Spleen (tissue), 11 donors: ENCODE results near the gene PLK3. TPM values are rescaled to one million over a fixed set of nuclear protein-coding genes. Genes with fewer than 3 reads are reported as not detected.
"Not testable (repeated sequence)": the region's sequence is repeated elsewhere in the genome, so short reads cannot be mapped to it uniquely, and the experiment has no call there.

Experiments
- DNase-seq: peaks from one replicate; pipeline ENCODE4 v3.0.0-alpha.2; 2020
- H3K27ac ChIP-seq, 8 donors: fragments of 200-600 bp; sonication (generic) in 7 of 8; 1 replicate in 4 of 8; 2 replicates in 4 of 8; pipeline versions ENCODE4 v1.5.0 to v1.8.0; 2016 to 2021; ENCODE audit warnings: inconsistent platforms in 4 of 8, mild to moderate bottlenecking in 4 of 8, moderate library complexity in 1 of 8
- H3K27me3 ChIP-seq, 7 donors: fragments of 200-600 bp; sonication (generic) in 6 of 7; replicated peaks in 1 of 7; 1 replicate in 4 of 7; 2 replicates in 3 of 7; pipeline versions ENCODE4 v1.5.0 to v1.8.0; 2016 to 2021; ENCODE audit warnings: inconsistent platforms in 3 of 7, mild to moderate bottlenecking in 1 of 7
- H3K36me3 ChIP-seq, 6 donors: fragments of 200-600 bp; sonication (generic) in 5 of 6; 1 replicate in 4 of 6; 2 replicates in 2 of 6; pipeline versions ENCODE4 v1.5.0 to v1.8.0; 2016 to 2021; ENCODE audit warnings: inconsistent platforms in 2 of 6
- H3K4me1 ChIP-seq, 6 donors: fragments of 200-600 bp; sonication (generic) in 5 of 6; 1 replicate in 3 of 6; 2 replicates in 3 of 6; pipeline versions ENCODE4 v1.5.0 to v1.8.0; 2016 to 2021; ENCODE audit warnings: inconsistent platforms in 3 of 6
- H3K4me3 ChIP-seq, 8 donors: fragments of 200-600 bp; sonication (generic) in 7 of 8; 1 replicate in 4 of 8; 2 replicates in 4 of 8; pipeline versions ENCODE4 v1.5.0 to v1.8.0; 2016 to 2021; ENCODE audit warnings: inconsistent platforms in 4 of 8, mild to moderate bottlenecking in 4 of 8, moderate library complexity in 2 of 8
- H3K9me3 ChIP-seq, 8 donors: fragments of 200-600 bp; sonication (generic) in 7 of 8; 1 replicate in 4 of 8; 2 replicates in 4 of 8; pipeline versions ENCODE4 v1.5.0 to v1.8.0; 2016 to 2021; ENCODE audit warnings: inconsistent platforms in 4 of 8
- POLR2A ChIP-seq, 3 donors: fragments of 450-650 bp; IDR thresholded peaks; one replicate each; pipeline ENCODE4 v1.5.1; 2017; ENCODE audit warnings: antibody characterized with exemption in 3 of 3, mild to moderate bottlenecking in 1 of 3
- POLR2AphosphoS5 ChIP-seq, 3 donors: sonication (generic); formaldehyde crosslinking; IDR thresholded peaks; one replicate each; pipeline ENCODE4 v1.5.1; 2017; ENCODE audit warnings: antibody characterized with exemption in 3 of 3
- WGBS, 5 donors: extraction: QIAGEN DNeasy Blood & Tissue Kit in 3 of 5; methylation state at CpG; one replicate each; pipeline versions ENCODE4 v1.1.5 to v1.1.7; 2013 to 2018; 5-methylcytosine and 5-hydroxymethylcytosine counted together
- intact Hi-C: fragments of 100-400 bp; cut with DNase I; formaldehyde crosslinking; loops from one replicate; pipeline ENCODE4 v1.15.0; 2023; ENCODE audit warnings: low total_unique reads
- polyA plus RNA-seq, 3 donors: library from polyadenylated mRNA; stranded (reverse); fragments of 200-250 nt; gene quantifications; one replicate each; pipeline ENCODE4 v1.2.1, GENCODE V29; 2013
- total RNA-seq, 7 donors: library from RNA; depleted of rRNA in 3 of 7; stranded (reverse); fragments of >200 nt in 3 of 7; fragmentation: NEBNext Ultra II Directional in 4 of 7; extraction: Animal tissue kit (Norgen Biotek cat#: 25700) in 4 of 7; gene quantifications; one replicate each; pipeline versions ENCODE4 v1.1.0 to v1.2.1, GENCODE V29; 2016 to 2021
- TF ChIP-seq, protein P1 (sequence below), 11 experiments: fragments of 200-600 bp in 7 of 11; fragments of 450-650 bp in 4 of 11; sonication (generic) in 4 of 11; IDR thresholded peaks in 8 of 11; conservative IDR thresholded peaks in 3 of 11; 1 replicate in 7 of 11; 2 replicates in 4 of 11; pipeline versions ENCODE4 v1.4.0 to v1.8.0; 2016 to 2021; ENCODE audit warnings: antibody characterized with exemption in 11 of 11, inconsistent platforms in 4 of 11, mild to moderate bottlenecking in 1 of 11
- donor health status: healthy with polysubstance abuse.
- donor health status: DM: no; HTN: no; CAD: no; lungs with moderate emphysema.
- donor health status: DM: no; HTN: no; CAD: no.
- donor health status: Bipolar disorder and iron deficiency.
- donor health status: healthy.
- donor health status: DM: no; HTN: no; CAD: no.
- donor health status: DM: yes; HTN: yes; CAD: no.

The PLK3 gene
- total and polyA plus RNA-seq, 10 donors = 14.7 to 51.7 (median 27.6) TPM

DNA sequence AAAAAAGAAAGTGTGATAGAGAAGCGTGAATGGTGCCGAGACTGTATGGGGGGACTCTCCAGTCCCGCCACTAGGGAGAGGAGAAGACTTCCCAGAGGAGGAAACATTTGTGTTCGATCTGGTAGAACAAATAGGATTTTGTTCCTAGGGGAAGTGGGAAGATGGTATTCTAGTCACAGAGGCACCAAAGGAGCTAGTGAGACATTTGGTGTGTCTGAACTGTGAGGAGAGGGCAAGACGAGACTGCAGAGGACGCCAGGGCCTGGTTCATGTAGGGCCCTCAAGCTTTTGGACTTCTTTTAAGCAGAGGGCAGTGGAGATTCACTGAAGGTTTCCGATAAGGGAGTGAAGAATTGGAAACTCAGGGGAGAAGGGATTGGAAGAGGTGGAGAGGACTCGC is 11.1 kb downstream of the PLK3 start:
- Histone ChIP-seq H3K9me3 (no peaks in the 10 kb centered on the region), H3K27ac (peak overlapping the region in 5 of 8 donors; percentile 95 to 99 (median 98)), H3K4me1 (peaks cover 51 to 94% (median 83%) of the 10 kb centered on the region in 6 donors), H3K4me3 (no peak overlapping the region), H3K27me3 (no peaks in the 10 kb centered on the region), H3K36me3 (peaks cover 0 to 8% (median 5%) of the 10 kb centered on the region in 6 donors)
- intact Hi-C loops = no loop called here
- TF ChIP-seq POLR2A (IDR thresholded peaks at IDR 0.05) (no peak), POLR2AphosphoS5 (IDR thresholded peaks at IDR 0.05) (no peak)
- TF ChIP-seq, protein P1, sequence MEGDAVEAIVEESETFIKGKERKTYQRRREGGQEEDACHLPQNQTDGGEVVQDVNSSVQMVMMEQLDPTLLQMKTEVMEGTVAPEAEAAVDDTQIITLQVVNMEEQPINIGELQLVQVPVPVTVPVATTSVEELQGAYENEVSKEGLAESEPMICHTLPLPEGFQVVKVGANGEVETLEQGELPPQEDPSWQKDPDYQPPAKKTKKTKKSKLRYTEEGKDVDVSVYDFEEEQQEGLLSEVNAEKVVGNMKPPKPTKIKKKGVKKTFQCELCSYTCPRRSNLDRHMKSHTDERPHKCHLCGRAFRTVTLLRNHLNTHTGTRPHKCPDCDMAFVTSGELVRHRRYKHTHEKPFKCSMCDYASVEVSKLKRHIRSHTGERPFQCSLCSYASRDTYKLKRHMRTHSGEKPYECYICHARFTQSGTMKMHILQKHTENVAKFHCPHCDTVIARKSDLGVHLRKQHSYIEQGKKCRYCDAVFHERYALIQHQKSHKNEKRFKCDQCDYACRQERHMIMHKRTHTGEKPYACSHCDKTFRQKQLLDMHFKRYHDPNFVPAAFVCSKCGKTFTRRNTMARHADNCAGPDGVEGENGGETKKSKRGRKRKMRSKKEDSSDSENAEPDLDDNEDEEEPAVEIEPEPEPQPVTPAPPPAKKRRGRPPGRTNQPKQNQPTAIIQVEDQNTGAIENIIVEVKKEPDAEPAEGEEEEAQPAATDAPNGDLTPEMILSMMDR (IDR thresholded peaks at IDR 0.05 in 8 of 11, conservative IDR thresholded peaks at IDR 0.05 in 3 of 11) = no peak
- 80 to 88% (median 83%) methylated on average over 8 of the region's 8 CpGs for WGBS, 5 donors
- DNase-seq = peak; percentile 47

DNA sequence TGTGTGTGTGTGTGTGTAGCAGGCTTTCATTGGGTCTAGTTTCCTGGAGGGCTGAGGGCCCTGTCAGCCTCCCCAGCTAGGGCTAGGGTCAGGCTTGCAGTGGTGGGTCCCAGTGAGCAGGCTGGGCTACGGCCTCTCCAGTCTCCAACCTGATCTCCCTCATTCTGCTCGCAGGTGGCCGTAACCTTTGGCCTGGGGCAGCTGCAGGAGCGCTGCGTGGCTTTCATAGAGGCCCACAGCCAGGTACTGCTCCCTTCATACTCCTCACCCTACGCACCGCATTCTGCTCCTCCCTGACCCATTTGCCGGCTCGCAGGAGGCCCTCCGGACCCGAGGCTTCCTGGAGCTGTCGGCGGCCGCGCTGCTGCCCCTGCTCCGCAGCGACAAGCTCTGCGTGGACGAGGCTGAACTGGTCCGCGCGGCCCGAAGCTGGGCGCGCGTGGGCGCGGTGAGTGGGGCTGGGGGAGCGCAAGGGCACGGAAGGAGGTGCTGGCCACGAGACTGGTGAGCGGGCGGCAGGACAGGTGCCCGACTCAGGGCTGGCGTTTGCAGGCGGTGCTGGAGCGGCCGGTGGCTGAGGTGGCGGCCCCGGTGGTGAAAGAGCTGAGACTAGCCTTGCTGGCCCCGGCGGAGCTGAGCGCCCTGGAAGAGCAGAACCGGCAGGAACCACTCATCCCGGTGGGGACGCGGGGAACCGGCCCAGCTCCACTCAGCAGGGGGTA is 12.8 kb downstream of the PLK3 start:
- H3K4me3 ChIP-seq = peak overlapping the region in 7 of 8 donors; percentile 38 to 66 (median 47)
- H3K4me1 ChIP-seq = peaks cover 34 to 80% (median 66%) of the 10 kb centered on the region in 6 donors
- no peaks in the 10 kb centered on the region for H3K9me3 ChIP-seq
- WGBS, 5 donors = 63 to 80% (median 73%) methylated on average over 45 to 48 of the region's 48 CpGs
- H3K27me3 ChIP-seq = no peaks in the 10 kb centered on the region
- peak overlapping the region; percentile 71 to 98 (median 89) for H3K27ac ChIP-seq
- TF ChIP-seq POLR2A (IDR thresholded peaks at IDR 0.05) (no peak), POLR2AphosphoS5 (IDR thresholded peaks at IDR 0.05) (no peak)
- TF ChIP-seq, protein P1 (IDR thresholded peaks at IDR 0.05 in 8 of 11, conservative IDR thresholded peaks at IDR 0.05 in 3 of 11) = no peak
- DNase-seq = no peak
- H3K36me3 ChIP-seq = no peaks in the 10 kb centered on the region
- intact Hi-C loops = no loop called here

DNA sequence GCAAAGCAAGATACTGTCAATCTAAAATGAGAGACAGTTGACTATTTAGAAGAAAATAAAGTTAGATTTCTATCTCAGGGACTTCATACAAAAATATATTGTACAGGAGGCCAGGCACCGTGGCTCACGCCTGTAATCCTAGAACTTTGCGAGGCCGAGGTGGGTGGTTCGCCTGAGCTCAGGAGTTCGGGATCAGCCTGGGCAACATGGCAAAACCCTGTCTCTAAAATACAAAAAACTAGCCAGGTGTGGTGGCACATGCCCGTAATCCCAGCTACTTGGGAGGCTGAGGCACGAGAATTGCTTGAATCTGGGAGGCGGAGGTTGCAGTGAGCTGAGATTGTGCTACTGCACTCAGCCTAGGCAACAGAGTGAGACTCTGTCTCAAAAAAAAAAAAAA is 15.7 kb downstream of the PLK3 start:
- not testable (repeated sequence) for H3K27ac ChIP-seq
- DNase-seq = peak; percentile 55
- WGBS, 5 donors = 82 to 98% (median 90%) methylated on average over 9 of the region's 9 CpGs

DNA sequence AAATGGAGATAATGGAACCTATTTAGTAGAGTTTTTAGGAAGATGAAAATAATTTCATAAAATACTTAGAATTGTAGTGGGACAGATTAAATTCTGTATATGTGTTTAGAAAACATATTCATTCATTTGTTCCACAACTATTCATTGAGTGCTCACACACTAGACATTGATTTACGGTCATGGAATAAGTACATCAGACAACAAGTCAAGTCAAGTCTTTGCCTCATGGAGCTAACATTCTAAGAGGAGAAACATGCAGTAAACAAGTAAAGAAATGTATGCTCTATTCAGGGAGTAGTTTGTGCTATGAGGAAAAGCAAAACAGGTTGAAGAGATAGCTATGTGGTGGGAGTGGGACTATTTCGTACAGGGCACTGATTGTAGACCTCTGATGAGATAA is 17.1 kb downstream of the PLK3 start:
- no peaks in the 10 kb centered on the region for H3K9me3 ChIP-seq
- no peak for DNase-seq
- no peaks in the 10 kb centered on the region for H3K27me3 ChIP-seq
- no peak overlapping the region for H3K27ac ChIP-seq
- H3K4me3 ChIP-seq = no peak overlapping the region
- intact Hi-C loops = no loop called here
- H3K4me1 ChIP-seq = peaks cover 3 to 64% (median 50%) of the 10 kb centered on the region in 6 donors
- whole genome bisulfite sequencing, 5 donors = 90 to 98% (median 92%) methylated on average over 2 of the region's 2 CpGs
- no peaks in the 10 kb centered on the region for H3K36me3 ChIP-seq
- no peak for TF ChIP-seq POLR2A (IDR thresholded peaks at IDR 0.05)
- TF ChIP-seq POLR2AphosphoS5 (IDR thresholded peaks at IDR 0.05) = no peak
- TF ChIP-seq, protein P1 (IDR thresholded peaks at IDR 0.05 in 8 of 11, conservative IDR thresholded peaks at IDR 0.05 in 3 of 11) = no peak

More for the DNA sequence above, 15.7 kb downstream of the PLK3 start:
- H3K4me1 ChIP-seq = peaks cover 7 to 74% (median 60%) of the 10 kb centered on the region in 6 donors
- H3K4me3 ChIP-seq, intact Hi-C loops, H3K36me3 ChIP-seq, H3K27me3 ChIP-seq, H3K9me3 ChIP-seq: not testable (repeated sequence)
